Right lobe of liver (tissue), 4 donors: Measurements from ENCODE around the gene DLG2.

Experiments
- CTCF ChIP-seq, 4 donors: fragments of 200-600 bp in 3 of 4; fragments of 450-650 bp in 1 of 4; IDR thresholded peaks; one replicate each; pipeline versions ENCODE4 v1.5.1 to v1.8.0; 2016 to 2022; ENCODE audit warnings: antibody characterized with exemption in 4 of 4, mild to moderate bottlenecking in 2 of 4
- POLR2A ChIP-seq: fragments of 450-650 bp; IDR thresholded peaks from one replicate; pipeline ENCODE4 v1.6.1; 2017; ENCODE audit warnings: antibody characterized with exemption, mild to moderate bottlenecking
- donor health status: DM: no; HTN: no; CAD: no.
- donor health status: DM: no; HTN: no; CAD: no.
- donor health status: DM: no; HTN: yes; CAD: no.

- no peak for TF ChIP-seq CTCF (IDR thresholded peaks at IDR 0.05)
- no peak for TF ChIP-seq POLR2A
These were observed 512.4 kb downstream of the DLG2 start for GRCh38 chr11:85114786-85115185.
